Fibroblast of lung (primary cell): ENCODE measurements around the gene TRNP1. TPM values are rescaled to one million over a fixed set of nuclear protein-coding genes. Genes with fewer than 3 reads are reported as not detected.
A peak's percentile ranks its signal among the peaks of the same experiment; 100 is the strongest.

ENCODE experiments used
- DNase-seq, 2 donors: peaks; one replicate each; pipeline versions ENCODE4 v3.0.0 to v3.0.0-alpha.2; 2010; ENCODE audit warnings: low read depth in 2 of 2
- H2AFZ ChIP-seq: 2 replicates; pipeline ENCODE4 v1.5.1; 2012; ENCODE audit warnings: low read length, control low read depth, inconsistent platforms
- H3K27ac ChIP-seq: 2 replicates; pipeline ENCODE4 v1.5.1; 2011; ENCODE audit warnings: low read length, control low read depth; ENCODE audit not compliant: insufficient read depth
- H3K27me3 ChIP-seq: 2 replicates; pipeline ENCODE4 v1.5.1; 2011; ENCODE audit warnings: mild to moderate bottlenecking, low read length; ENCODE audit not compliant: control insufficient read depth, insufficient read depth
- H3K36me3 ChIP-seq: 2 replicates; pipeline ENCODE4 v1.5.1; 2011; ENCODE audit warnings: low read length; ENCODE audit not compliant: control insufficient read depth, insufficient read depth
- H3K4me1 ChIP-seq: 2 replicates; pipeline ENCODE4 v1.5.1; 2011; ENCODE audit warnings: low read length; ENCODE audit not compliant: control insufficient read depth, insufficient read depth; ENCODE audit errors: extremely low read depth
- H3K4me2 ChIP-seq: 2 replicates; pipeline ENCODE4 v1.5.1; 2011; ENCODE audit warnings: low read length, control low read depth; ENCODE audit not compliant: insufficient read depth; ENCODE audit errors: extremely low read depth
- H3K4me3 ChIP-seq, 4 experiments: fragments of 200-600 bp in 1 of 4; sonication (generic) in 1 of 4; replicated peaks in 1 of 4; 2 replicates each; pipeline ENCODE4 v1.5.1; 2011 to 2016; ENCODE audit warnings: low read length in 4 of 4, low read depth in 3 of 4, mild to moderate bottlenecking in 3 of 4, control low read depth in 2 of 4, inconsistent platforms in 1 of 4, mixed read lengths in 1 of 4; ENCODE audit not compliant: insufficient read depth in 1 of 4; ENCODE audit errors: control extremely low read depth in 1 of 4
- H3K79me2 ChIP-seq: 2 replicates; pipeline ENCODE4 v1.5.1; 2012; ENCODE audit warnings: mild to moderate bottlenecking, low read length, inconsistent platforms; ENCODE audit not compliant: control insufficient read depth, insufficient read depth
- H3K9ac ChIP-seq: 2 replicates; pipeline ENCODE4 v1.5.1; 2011; ENCODE audit warnings: mild to moderate bottlenecking, low read length, control low read depth; ENCODE audit not compliant: insufficient read depth
- H3K9me3 ChIP-seq: 2 replicates; pipeline ENCODE4 v1.5.1; 2012; ENCODE audit warnings: low read depth, low read length; ENCODE audit not compliant: control insufficient read depth, insufficient read depth
- H4K20me1 ChIP-seq: 2 replicates; pipeline ENCODE4 v1.5.1; 2011; ENCODE audit warnings: low read length; ENCODE audit not compliant: control insufficient read depth, insufficient read depth; ENCODE audit errors: extremely low read depth
- EZH2 ChIP-seq: IDR thresholded peaks from 2 replicates; pipeline ENCODE4 v1.5.1; 2012; ENCODE audit warnings: low read length, control low read depth, mild to moderate bottlenecking; ENCODE audit errors: missing control alignments
- polyA plus RNA-seq, 2 donors: library from polyadenylated mRNA; depleted of rRNA in 1 of 2; stranded (reverse) in 1 of 2; unstranded in 1 of 2; fragments of >200 nt; gene quantifications; 2 replicates each; pipeline ENCODE4 v1.2.1, GENCODE V29; 2011 to 2012; ENCODE audit warnings: missing spikeins in 1 of 2
- total RNA-seq: library from RNA; depleted of rRNA; stranded (reverse); fragments of >200 nt; gene quantifications from 2 replicates; pipeline ENCODE4 v1.2.1, GENCODE V29; 2014
- TF ChIP-seq, protein P1 (sequence below), 2 donors: IDR thresholded peaks in 1 of 2; conservative IDR thresholded peaks in 1 of 2; 1 replicate in 1 of 2; 2 replicates in 1 of 2; pipeline ENCODE4 v1.5.1; 2011 to 2012; ENCODE audit warnings: low read length in 2 of 2, control low read depth in 1 of 2, inconsistent platforms in 1 of 2, low read depth in 1 of 2, mild to moderate bottlenecking in 1 of 2

The TRNP1 gene
- total and polyA plus RNA-seq, 2 donors (not counting 1 experiment from before 2014, with no cell fraction given): 16.2 to 32.6 TPM

DNA sequence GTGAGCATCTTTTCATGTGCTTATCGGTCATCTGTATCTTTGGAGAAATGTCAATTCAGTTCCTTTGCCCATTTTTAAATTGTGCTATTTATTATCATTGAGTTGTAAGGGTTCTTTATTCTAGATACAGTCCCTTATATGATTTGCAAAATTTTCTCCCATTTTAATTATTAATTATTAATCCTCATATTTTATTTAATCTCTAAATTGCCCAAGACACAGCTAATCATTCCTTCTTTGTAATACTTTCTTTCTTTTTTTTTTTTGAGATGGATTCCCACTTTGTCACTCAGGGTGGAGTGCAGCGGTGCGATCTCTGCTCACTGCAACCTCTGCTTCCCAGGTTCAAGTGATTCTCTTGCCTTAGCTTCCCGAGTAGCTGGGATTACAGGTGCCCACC lies 32.2 kb downstream of the TRNP1 start:
- H3K27ac ChIP-seq: no peak overlapping the region
- no peaks in the 10 kb centered on the region for H3K79me2 ChIP-seq
- H2AFZ ChIP-seq: no peak overlapping the region
- no peak overlapping the region for H3K4me3 ChIP-seq
- no peaks in the 10 kb centered on the region for H4K20me1 ChIP-seq
- no peaks in the 10 kb centered on the region for H3K36me3 ChIP-seq
- TF ChIP-seq, protein P1, sequence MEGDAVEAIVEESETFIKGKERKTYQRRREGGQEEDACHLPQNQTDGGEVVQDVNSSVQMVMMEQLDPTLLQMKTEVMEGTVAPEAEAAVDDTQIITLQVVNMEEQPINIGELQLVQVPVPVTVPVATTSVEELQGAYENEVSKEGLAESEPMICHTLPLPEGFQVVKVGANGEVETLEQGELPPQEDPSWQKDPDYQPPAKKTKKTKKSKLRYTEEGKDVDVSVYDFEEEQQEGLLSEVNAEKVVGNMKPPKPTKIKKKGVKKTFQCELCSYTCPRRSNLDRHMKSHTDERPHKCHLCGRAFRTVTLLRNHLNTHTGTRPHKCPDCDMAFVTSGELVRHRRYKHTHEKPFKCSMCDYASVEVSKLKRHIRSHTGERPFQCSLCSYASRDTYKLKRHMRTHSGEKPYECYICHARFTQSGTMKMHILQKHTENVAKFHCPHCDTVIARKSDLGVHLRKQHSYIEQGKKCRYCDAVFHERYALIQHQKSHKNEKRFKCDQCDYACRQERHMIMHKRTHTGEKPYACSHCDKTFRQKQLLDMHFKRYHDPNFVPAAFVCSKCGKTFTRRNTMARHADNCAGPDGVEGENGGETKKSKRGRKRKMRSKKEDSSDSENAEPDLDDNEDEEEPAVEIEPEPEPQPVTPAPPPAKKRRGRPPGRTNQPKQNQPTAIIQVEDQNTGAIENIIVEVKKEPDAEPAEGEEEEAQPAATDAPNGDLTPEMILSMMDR (conservative IDR thresholded peaks at IDR 0.05 in 1 of 2, IDR thresholded peaks at IDR 0.05 in 1 of 2; ENCODE audit: low read depth in 1 of 2, low read length in 2 of 2): no peak
- no peak for TF ChIP-seq EZH2
- H3K4me1 ChIP-seq: peaks cover 7% of the 10 kb centered on the region
- no peak overlapping the region for H3K4me2 ChIP-seq
- no peak for DNase-seq
- H3K9ac ChIP-seq: no peak overlapping the region
- no peaks in the 10 kb centered on the region for H3K9me3 ChIP-seq
- no peaks in the 10 kb centered on the region for H3K27me3 ChIP-seq

DNA sequence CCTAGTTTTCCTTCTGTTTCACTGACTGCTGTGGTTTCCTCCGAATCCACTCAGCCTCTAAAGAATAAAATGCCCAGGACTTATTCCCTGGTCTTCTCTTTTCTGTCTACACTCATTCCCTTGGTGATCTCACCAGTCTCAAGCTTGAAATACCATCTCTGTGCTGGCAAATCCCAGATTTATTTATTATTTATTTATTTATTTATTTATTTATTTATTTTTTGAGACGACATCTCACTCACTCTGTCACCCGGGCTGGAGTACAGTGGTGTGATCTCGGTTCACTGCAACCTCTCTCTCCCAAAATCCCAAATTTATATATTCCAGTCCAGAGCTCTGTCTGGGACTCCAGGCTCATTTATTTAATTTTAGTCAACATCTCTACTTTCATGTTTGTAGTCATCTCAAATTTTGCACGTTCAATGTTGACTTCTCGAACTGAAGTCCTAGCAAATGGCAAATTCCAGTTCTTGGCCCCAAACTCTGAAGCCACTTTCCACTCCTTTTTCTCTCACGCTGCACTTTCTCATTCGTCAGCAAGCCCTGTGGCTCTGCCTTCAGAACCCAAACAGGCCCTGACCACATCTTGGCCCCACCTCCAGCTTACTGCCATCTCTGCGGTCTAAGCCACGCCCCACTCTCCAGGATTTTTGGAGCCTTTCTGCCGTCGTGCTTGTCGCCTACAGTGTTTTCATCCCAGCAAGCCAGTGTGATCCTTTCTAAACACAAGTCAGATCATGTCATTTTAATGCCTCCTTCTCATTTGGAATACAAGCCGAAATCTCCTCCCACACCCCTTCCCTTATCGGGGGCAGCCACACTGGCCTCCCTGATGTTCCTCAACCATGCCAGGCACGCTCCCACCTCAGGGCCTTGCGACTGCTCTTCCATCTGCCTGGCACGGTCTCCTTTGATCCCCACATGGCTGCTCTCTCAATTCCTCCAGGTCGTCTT lies 33.4 kb downstream of the TRNP1 start:
- Histone ChIP-seq H4K20me1 (no peaks in the 10 kb centered on the region), H3K4me2 (peak overlapping the region; percentile 48), H3K27me3 (no peaks in the 10 kb centered on the region), H3K4me1 (peaks cover 15% of the 10 kb centered on the region), H3K27ac (no peak overlapping the region), H3K9ac (no peak overlapping the region), H3K9me3 (no peaks in the 10 kb centered on the region), H2AFZ (peak overlapping the region; percentile 3), H3K79me2 (no peaks in the 10 kb centered on the region), H3K36me3 (no peaks in the 10 kb centered on the region), H3K4me3 (no peak overlapping the region)
- TF ChIP-seq, protein P1 (conservative IDR thresholded peaks at IDR 0.05 in 1 of 2, IDR thresholded peaks at IDR 0.05 in 1 of 2; ENCODE audit: low read depth in 1 of 2, low read length in 2 of 2): no peak
- peak; percentile 81 to 84 for DNase-seq

DNA sequence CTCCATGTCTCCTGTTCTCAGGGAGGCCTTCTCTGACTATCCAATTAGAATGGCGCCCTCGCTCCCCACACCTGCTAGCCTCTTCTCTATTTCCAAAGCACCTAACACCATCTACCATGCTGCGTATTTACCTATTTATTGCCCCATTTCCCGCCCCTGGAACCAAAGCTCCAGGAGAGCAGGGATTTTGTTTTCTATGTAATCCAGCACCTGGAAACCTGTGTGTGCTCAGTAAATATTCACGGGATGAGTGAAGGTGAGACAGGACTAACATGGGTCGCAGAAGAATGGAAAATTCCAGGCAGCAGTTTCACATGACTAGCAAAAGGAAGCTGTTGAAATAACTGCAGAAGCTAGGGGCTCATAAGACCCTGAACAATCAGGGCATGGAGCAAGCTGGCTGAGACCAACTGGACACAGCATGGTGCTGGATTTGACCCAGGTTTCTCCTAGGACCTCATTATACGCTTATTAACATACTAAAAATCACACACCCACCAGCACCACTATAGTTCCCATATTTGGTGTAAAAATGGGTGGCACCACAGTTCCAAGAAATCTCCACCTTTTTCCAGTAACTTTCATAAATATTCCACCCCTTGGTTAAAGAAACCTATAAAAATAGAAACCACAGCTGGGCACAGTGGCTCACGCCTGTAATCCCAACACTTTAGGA lies 34.2 kb downstream of the TRNP1 start:
- H3K4me3 ChIP-seq: no peak overlapping the region
- H3K27me3 ChIP-seq: no peaks in the 10 kb centered on the region
- no peak overlapping the region for H3K4me2 ChIP-seq
- H3K9me3 ChIP-seq: no peaks in the 10 kb centered on the region
- no peak overlapping the region for H2AFZ ChIP-seq
- no peaks in the 10 kb centered on the region for H4K20me1 ChIP-seq
- no peak overlapping the region for H3K9ac ChIP-seq
- TF ChIP-seq, protein P1 (conservative IDR thresholded peaks at IDR 0.05 in 1 of 2, IDR thresholded peaks at IDR 0.05 in 1 of 2; ENCODE audit: low read depth in 1 of 2, low read length in 2 of 2): no peak
- no peak for TF ChIP-seq EZH2
- no peak overlapping the region for H3K27ac ChIP-seq
- H3K4me1 ChIP-seq: peaks cover 15% of the 10 kb centered on the region
- H3K79me2 ChIP-seq: no peaks in the 10 kb centered on the region
- H3K36me3 ChIP-seq: no peaks in the 10 kb centered on the region
- DNase-seq: no peak
